ENCODE results near the gene CD4.
"Not testable (repeated sequence)": the region's sequence is repeated elsewhere in the genome, so short reads cannot be mapped to it uniquely, and the experiment has no call there.

The CD4 gene

DNA sequence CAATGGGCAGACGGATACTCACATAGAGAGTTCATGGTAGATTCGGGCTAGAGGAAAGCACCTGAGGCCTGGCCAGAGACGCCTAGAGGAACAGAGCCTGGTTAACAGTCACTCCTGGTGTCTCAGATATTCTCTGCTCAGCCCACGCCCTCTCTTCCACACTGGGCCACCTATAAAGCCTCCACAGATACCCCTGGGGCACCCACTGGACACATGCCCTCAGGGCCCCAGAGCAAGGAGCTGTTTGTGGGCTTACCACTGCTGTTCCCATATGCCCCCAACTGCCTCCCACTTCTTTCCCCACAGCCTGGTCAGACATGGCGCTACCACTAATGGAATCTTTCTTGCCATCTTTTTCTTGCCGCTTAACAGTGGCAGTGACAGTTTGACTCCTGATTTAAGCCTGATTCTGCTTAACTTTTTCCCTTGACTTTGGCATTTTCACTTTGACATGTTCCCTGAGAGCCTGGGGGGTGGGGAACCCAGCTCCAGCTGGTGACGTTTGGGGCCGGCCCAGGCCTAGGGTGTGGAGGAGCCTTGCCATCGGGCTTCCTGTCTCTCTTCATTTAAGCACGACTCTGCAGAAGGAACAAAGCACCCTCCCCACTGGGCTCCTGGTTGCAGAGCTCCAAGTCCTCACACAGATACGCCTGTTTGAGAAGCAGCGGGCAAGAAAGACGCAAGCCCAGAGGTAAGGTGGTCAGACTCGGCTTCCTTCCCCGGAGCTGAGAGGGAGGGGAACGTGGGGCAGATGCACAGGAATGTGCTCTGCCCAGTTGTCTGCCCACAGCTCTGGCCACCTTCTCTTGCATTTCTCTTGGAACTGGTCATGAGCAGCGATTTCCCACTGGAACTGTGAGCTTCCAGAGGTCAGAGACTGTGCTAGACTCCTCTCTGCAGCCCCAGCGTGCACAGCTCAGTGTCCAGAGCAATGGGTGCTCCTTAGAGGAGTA, at the start of gene CD4:
TSS of gene CD4 (plus strand) at position 557 of the 953 bp plus-strand sequence. CDS start 10,611 bp downstream, outside the sequence.
- FAIRE-seq = no peak
- DNase-seq (ENCODE audit: low spot score) = no peak

DNA sequence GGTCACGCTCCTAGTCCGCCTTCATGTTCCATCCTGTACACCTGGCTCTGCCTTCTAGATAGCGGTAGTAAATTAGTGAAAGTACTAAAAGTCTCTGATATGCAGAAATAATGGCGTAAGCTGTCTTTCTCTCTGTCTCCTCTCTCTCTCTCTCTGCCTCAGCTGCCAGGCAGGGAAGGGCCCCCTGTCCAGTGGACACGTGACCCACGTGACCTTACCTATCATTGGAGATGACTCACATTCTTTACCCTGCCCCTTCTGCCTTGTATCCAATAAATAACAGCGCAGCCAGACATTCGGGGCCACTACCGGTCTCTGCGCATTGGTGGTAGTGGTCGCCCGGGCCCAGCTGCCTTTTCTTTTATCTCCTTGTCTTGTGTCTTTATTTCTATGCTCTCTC, 47.2 kb upstream of the CD4 start:
- not testable (repeated sequence) for DNase-seq (ENCODE audit: low spot score); FAIRE-seq

- DNase-seq (ENCODE audit: low spot score) = no peak
- no peak for FAIRE-seq
Observed at GRCh38 chr12:6742834-6743233, 46.5 kb upstream of the CD4 start.

- not testable (repeated sequence) for FAIRE-seq; DNase-seq (ENCODE audit: low spot score)
Observed at GRCh38 chr12:6743300-6743699, 46.0 kb upstream of the CD4 start.

DNA sequence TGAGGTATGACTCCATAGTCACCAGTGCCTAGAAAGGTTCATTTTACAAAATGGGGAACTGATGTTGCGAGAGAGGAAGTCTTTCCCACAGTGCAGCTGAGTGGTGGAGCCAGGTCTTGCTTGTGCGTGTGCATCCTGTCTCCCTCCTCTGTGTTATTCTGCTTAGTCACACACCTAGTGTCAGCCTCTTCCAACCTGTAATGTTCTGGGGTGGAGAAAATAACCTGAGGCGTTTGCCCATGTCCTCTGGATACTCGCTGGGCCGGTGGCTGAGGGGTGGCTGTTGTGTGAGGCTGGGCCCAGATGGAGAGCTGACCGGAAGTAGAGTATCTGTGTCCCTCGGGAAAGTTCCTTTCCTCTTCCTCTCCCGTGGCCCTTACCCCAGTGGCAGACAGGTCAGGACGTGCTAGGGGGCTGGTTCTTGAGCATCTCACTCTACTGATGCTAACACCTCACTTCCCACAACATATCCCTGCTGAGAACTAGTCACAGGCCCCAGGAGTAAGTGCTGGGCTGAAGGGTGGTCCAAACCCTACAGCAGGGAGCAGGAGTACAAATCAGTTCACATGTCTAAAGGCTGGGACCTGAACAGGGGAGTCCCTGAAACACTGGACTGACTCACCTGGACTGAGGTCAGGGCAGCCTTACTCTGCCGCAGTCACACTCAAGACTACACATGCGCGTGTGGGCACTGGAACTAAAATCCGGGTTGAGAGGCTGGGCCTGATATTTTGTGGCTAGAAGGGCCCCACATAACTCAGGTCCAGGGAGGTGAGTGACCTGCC, 43.4 kb upstream of the CD4 start:
- FAIRE-seq (no peak), DNase-seq (ENCODE audit: low spot score) (no peak)

DNA sequence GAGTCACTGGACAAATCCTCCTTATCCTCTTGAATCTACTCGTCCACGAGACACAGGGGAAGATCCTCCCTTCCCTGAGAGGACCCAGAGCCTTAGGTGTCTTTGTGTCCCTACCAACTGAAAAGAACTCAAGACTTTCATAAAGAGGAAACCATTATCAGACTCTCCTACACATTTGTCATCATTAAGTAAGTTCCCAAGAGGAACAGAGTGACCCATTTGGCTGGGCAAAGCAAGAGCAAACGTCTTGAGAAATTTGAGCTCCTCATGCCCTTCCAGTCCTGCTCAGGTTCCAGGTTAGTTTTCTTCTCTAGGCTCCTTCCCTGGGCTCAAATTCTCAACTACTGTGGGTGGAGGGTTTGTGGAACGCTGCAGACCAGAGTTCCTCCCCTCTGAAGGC, 42.1 kb upstream of the CD4 start:
- FAIRE-seq (no peak), DNase-seq (ENCODE audit: low spot score) (no peak)

- DNase-seq (ENCODE audit: low spot score) (no peak), FAIRE-seq (no peak)
Observed at GRCh38 chr12:6748761-6749160, 40.6 kb upstream of the CD4 start.

DNA sequence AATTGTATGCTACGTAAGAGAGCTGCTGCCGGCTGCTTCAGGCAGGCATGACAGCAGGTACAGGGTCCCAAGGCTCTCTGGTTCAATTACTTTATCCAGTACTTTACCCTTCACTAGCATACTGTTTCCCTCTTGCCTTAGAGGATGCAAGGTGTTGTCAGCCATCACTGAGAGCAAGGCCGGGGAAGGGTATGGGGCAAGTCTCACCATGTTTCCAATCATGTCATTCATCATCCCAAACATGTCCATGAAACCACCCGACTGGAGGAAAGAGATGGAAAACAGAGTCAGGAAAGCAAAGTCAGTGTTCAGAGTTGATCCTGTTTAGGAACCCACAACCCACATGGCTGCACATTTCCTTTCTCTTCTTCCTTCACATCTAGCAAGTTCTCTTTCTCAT, 38.8 kb upstream of the CD4 start:
- FAIRE-seq = no peak
- no peak for DNase-seq (ENCODE audit: low spot score)

DNA sequence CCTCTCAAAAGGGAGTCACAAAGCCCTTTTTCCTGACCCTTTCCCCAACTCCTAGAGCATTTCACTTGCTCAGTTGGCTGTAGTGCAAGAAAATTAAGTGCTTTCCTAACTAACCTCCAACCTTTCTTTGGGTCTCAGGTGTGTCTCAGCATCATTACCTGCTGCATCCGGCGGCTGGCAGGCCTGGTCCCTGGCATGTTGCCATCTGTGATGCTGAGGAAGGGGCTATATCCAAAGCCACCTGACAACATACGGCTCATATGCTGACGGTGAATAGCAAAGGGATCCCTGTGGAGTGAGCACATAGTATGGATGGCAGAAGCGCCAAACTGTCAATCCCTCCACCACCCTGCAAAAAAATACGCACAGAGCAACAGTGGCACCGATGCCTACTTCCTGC, 37.6 kb upstream of the CD4 start:
- DNase-seq (ENCODE audit: low spot score) = no peak

GRCh38 chr12:6752167-6752920, 37.0 kb upstream of the CD4 start:
- FAIRE-seq (no peak), DNase-seq (ENCODE audit: low spot score) (peak; percentile 18)

More for the DNA sequence above, 37.6 kb upstream of the CD4 start:
- FAIRE-seq = no peak

DNA sequence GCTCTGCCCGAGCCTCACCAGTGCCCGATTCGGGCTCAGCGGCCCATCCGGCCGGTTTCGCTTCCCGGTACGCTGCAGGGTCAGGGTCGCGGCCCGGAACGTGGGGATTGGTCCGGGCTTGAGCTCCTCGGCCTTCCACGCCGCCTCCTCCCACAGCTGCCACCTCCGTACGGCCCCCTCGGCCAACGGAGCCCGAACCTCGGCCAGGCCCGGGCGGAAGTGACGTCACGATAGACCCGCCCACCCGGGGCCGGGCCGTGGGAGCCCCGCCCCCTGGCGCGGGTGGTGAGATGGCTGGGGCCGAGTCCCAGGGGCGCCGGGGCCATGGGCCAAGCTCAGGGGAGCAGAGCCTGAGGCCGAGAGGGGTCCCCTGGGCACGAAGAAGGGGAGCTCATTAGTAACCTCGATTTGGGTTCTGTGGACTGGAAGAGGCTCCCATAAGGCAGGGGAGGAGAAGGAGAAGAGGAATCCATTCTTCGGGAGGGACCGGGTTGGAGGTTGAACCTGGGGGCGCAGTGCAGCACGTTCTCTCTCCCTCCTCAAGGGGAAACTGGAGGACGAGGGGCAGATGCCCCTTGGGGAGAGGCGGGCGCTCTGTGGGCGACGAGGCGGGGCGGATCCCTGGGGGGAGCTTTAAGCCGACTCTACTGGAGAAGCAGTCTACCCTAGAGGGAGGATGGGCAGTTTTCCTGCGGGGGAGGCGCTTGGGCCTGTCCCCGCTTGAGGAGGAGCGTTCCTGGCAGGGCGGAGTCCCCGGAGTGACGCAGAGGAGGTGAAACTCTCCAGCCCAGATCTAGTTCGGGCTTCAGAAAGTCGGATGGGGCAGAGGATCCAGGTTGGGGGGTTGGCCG, 36.2 kb upstream of the CD4 start, which contains the start of gene MLF2:
TSS of gene MLF2 (minus strand) at position 221 of the 851 bp plus-strand sequence. CDS start 807 bp downstream, outside the sequence.
- FAIRE-seq = peak; percentile 87
- DNase-seq (ENCODE audit: low spot score) = peak; percentile 96

- DNase-seq (ENCODE audit: low spot score) (no peak), FAIRE-seq (no peak)
Observed at GRCh38 chr12:6753772-6754356, 35.5 kb upstream of the CD4 start.

GRCh38 chr12:6754411-6754810, 34.9 kb upstream of the CD4 start:
- no peak for FAIRE-seq
- no peak for DNase-seq (ENCODE audit: low spot score)

DNA sequence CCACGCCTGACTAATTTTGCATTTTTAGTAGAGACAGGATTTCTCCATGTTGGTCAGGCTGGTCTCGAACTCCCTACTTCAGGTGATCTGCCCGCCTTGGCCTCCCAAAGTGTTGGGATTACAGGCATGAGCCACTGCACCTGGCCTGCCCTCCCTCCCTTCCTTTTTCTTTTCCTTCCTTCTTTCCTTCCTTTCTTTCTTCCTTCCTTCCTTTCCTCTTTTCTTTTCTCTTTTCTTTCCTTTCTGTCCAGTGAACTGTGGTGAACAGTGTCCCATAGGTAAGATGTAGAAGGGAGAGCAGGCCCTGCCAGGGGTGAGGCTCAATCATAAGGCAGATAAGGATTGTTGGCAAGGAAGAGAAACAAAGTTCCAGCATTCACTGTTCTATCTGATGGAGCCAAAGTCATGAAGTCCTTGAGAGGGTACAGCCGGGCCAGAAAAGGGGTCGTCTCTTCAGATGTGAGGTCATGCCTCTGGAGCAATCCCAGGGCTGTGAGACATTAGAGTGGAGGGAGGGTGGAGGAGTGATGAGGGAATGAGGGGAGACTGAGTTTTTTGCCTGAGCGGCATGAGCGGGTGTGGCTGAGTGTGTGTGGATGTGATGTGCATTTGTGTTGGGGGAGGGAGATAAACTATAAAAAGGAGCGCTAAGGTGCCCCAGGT, 32.2 kb upstream of the CD4 start:
- no peak for FAIRE-seq
- DNase-seq (ENCODE audit: low spot score) = no peak

DNA sequence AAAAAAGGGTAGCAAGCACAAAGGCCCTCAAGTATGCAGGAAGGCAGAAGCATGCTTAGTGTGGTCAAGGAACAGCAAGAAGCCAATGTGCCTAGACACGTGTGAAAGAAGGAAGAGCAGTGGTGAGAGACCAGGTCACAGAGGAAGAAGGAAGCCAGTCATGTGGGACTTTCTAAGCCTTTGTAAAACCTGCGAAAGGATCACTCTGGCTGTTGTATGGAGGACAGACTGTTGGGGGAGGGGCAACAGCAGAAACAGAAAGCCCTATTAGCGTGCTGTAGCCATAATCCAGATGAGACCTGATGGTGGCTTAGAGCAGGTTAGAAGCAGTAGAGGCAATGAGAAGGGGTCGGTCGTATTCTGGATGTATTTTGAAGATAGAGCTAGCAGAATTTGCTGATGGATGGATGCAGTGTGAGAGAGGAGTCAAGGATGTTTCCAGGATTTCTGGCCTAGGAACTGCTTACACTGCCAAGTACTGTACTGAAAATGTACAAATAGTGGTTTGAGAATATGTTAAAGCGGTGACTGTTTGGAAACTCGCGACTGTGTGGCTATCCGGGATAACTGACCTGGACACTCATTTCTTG, 30.7 kb upstream of the CD4 start:
- DNase-seq (ENCODE audit: low spot score) (no peak), FAIRE-seq (no peak)

- no peak for DNase-seq (ENCODE audit: low spot score)
- FAIRE-seq = no peak
Observed at GRCh38 chr12:6759741-6760140, 29.6 kb upstream of the CD4 start.

DNA sequence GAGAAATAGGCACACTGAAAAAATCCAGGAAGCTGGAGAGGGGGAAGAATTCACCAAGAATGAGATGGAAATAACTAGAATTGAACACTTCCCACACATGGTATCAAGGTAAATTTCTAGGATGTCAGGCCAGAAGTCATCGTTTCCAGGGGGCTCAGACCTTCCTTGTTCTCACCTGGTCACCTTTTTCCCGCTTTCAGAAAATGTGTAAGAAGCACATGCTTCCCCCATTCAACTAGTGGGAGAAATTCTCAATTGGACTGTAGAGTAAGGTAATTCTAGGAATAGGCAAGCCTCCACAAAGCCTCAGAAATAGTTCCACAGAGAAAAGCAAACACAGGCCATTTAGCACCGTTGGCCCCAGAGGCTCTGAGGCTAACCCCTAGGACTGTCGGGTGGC, 25.9 kb upstream of the CD4 start:
- no peak for FAIRE-seq
- DNase-seq (ENCODE audit: low spot score) = no peak

DNA sequence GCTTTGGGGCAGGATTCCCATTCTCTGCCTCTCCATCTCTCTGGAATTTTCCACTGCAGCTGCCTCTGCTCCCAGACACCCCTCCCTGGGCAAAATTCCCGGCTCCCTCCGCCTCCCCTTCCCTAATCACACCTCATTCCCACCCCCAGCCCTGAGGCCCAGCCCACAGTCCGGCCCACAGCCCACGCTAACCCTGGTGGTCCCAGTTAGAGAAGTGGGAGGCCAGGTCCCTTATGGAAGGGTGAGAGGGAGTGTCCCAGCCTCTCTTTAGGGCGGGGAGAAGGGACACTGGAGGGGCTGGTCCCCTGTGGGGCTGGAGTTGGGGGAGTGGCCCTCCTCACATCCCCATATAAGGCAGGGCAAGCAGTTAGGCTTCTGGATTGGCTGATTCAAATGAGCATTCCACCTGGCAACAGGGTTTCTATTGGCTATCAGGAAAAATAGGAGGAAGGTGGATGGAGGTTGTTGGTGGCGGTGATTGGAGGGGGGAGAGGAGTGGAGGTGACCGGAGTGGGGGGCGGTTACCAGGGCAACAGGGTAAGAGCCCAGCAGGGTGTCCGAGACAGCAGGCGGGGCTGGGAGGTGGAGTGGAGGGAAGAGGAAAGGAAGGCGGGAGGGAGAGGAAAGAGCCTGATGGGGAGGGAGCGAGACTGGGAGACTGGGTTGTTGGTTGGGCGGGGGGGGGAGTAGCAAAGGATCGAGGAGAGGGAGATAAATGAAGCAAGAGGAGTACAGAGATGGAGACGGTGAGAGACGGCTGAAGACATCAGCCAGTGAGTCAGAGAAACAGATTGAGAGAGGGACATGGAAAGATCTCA, 25.1 kb upstream of the CD4 start:
- peak; percentile 92 for FAIRE-seq
- peak; percentile 97 for DNase-seq (ENCODE audit: low spot score)

All from RCC 7860 (cell line).